Measurements from ENCODE around the gene BFSP1.

Gene BFSP1

GRCh38 chr20:17501701-17502100 is 29.5 kb downstream of the BFSP1 start:
- Histone ChIP-seq H3K36me3 (ENCODE audit: control insufficient read depth in 1 of 2, insufficient read depth in 2 of 2, low read length in 2 of 2) (no peaks in the 10 kb centered on the region), H3K9me3 (ENCODE audit: insufficient read depth, low read depth, low read length) (no peaks in the 10 kb centered on the region), H4K8ac (ENCODE audit: low read depth, low read length) (no peak overlapping the region), H3K27me3 (ENCODE audit: insufficient read depth, low read length) (no peaks in the 10 kb centered on the region), H4K12ac (ENCODE audit: low read depth, low read length) (no peak overlapping the region), H3K4ac (ENCODE audit: low read depth, low read length) (no peak overlapping the region), H3K14ac (ENCODE audit: low read length) (no peak overlapping the region), H3K4me1 (ENCODE audit: control insufficient read depth in 1 of 2, insufficient read depth in 2 of 2, low read length in 2 of 2) (peaks cover 0 to 4% of the 10 kb centered on the region in 2 experiments), H3K79me2 (ENCODE audit: control insufficient read depth, insufficient read depth, low read length, poor library complexity) (peaks cover 2% of the 10 kb centered on the region), H3K27ac (ENCODE audit: low read depth, low read length) (no peak overlapping the region), H2AK5ac (ENCODE audit: low read length) (no peak overlapping the region), H4K91ac (ENCODE audit: low read depth, low read length) (no peak overlapping the region), H3K18ac (ENCODE audit: low read length) (no peak overlapping the region), H3K4me2 (ENCODE audit: low read length) (no peak overlapping the region), H2BK120ac (ENCODE audit: insufficient read depth, low read length, poor library complexity) (no peak overlapping the region), H3K4me3 (ENCODE audit: low read depth, low read length) (no peak overlapping the region), H2AFZ (ENCODE audit: insufficient read depth, low read length, poor library complexity) (no peak overlapping the region), H2BK5ac (ENCODE audit: low read depth, low read length, poor library complexity) (no peak overlapping the region), H3K23ac (ENCODE audit: low read length) (no peak overlapping the region), H2BK12ac (ENCODE audit: low read length) (no peak overlapping the region), H3K9ac (ENCODE audit: low read length) (no peak overlapping the region), H3K79me1 (ENCODE audit: low read length) (no peaks in the 10 kb centered on the region)
- DNase-seq, result no peak
- no CpG with 5 or more reads among the region's 9 CpGs for WGBS (ENCODE audit: extremely low coverage, insufficient coverage, insufficient read length)

GRCh38 chr20:17500826-17501225 is 30.4 kb downstream of the BFSP1 start:
- Histone ChIP-seq H3K9ac (ENCODE audit: low read length) (no peak overlapping the region), H3K27ac (ENCODE audit: low read depth, low read length) (no peak overlapping the region), H2BK120ac (ENCODE audit: insufficient read depth, low read length, poor library complexity) (no peak overlapping the region), H3K18ac (ENCODE audit: low read length) (no peak overlapping the region), H3K9me3 (ENCODE audit: insufficient read depth, low read depth, low read length) (no peaks in the 10 kb centered on the region), H3K4me3 (ENCODE audit: low read depth, low read length) (no peak overlapping the region), H3K4me2 (ENCODE audit: low read length) (no peak overlapping the region), H3K23ac (ENCODE audit: low read length) (no peak overlapping the region), H3K4me1 (ENCODE audit: control insufficient read depth in 1 of 2, insufficient read depth in 2 of 2, low read length in 2 of 2) (peaks cover 0 to 4% of the 10 kb centered on the region in 2 experiments), H2BK12ac (ENCODE audit: low read length) (no peak overlapping the region), H4K8ac (ENCODE audit: low read depth, low read length) (no peak overlapping the region), H2BK5ac (ENCODE audit: low read depth, low read length, poor library complexity) (no peak overlapping the region), H4K91ac (ENCODE audit: low read depth, low read length) (no peak overlapping the region), H4K12ac (ENCODE audit: low read depth, low read length) (no peak overlapping the region), H2AFZ (ENCODE audit: insufficient read depth, low read length, poor library complexity) (no peak overlapping the region), H3K14ac (ENCODE audit: low read length) (no peak overlapping the region), H3K4ac (ENCODE audit: low read depth, low read length) (no peak overlapping the region), H3K79me2 (ENCODE audit: control insufficient read depth, insufficient read depth, low read length, poor library complexity) (peaks cover 2% of the 10 kb centered on the region), H2AK5ac (ENCODE audit: low read length) (no peak overlapping the region), H3K79me1 (ENCODE audit: low read length) (no peaks in the 10 kb centered on the region), H3K27me3 (ENCODE audit: insufficient read depth, low read length) (no peaks in the 10 kb centered on the region), H3K36me3 (ENCODE audit: control insufficient read depth in 1 of 2, insufficient read depth in 2 of 2, low read length in 2 of 2) (no peaks in the 10 kb centered on the region)
- no peak for DNase-seq
- no CpG with 5 or more reads among the region's 7 CpGs for WGBS (ENCODE audit: extremely low coverage, insufficient coverage, insufficient read length)

- H3K36me3 ChIP-seq (ENCODE audit: control insufficient read depth in 1 of 2, insufficient read depth in 2 of 2, low read length in 2 of 2), result no peaks in the 10 kb centered on the region
- peak overlapping the region; percentile 47 for H3K23ac ChIP-seq (ENCODE audit: low read length)
- no peak overlapping the region for H3K4ac ChIP-seq (ENCODE audit: low read depth, low read length)
- H4K91ac ChIP-seq (ENCODE audit: low read depth, low read length), result no peak overlapping the region
- no peaks in the 10 kb centered on the region for H3K27me3 ChIP-seq (ENCODE audit: insufficient read depth, low read length)
- no peaks in the 10 kb centered on the region for H3K9me3 ChIP-seq (ENCODE audit: insufficient read depth, low read depth, low read length)
- no peak overlapping the region for H2BK120ac ChIP-seq (ENCODE audit: insufficient read depth, low read length, poor library complexity)
- no peak overlapping the region for H3K27ac ChIP-seq (ENCODE audit: low read depth, low read length)
- no peak overlapping the region for H3K14ac ChIP-seq (ENCODE audit: low read length)
- no peak overlapping the region for H3K18ac ChIP-seq (ENCODE audit: low read length)
- DNase-seq, result no peak
- WGBS (ENCODE audit: extremely low coverage, insufficient coverage, insufficient read length), result no CpG with 5 or more reads among the region's 10 CpGs
- H2BK12ac ChIP-seq (ENCODE audit: low read length), result no peak overlapping the region
- no peaks in the 10 kb centered on the region for H3K79me1 ChIP-seq (ENCODE audit: low read length)
- peaks cover 0 to 2% of the 10 kb centered on the region in 2 experiments for H3K4me1 ChIP-seq (ENCODE audit: control insufficient read depth in 1 of 2, insufficient read depth in 2 of 2, low read length in 2 of 2)
- no peak overlapping the region for H2BK5ac ChIP-seq (ENCODE audit: low read depth, low read length, poor library complexity)
- H4K12ac ChIP-seq (ENCODE audit: low read depth, low read length), result no peak overlapping the region
- H2AFZ ChIP-seq (ENCODE audit: insufficient read depth, low read length, poor library complexity), result no peak overlapping the region
- H4K8ac ChIP-seq (ENCODE audit: low read depth, low read length), result no peak overlapping the region
- H3K79me2 ChIP-seq (ENCODE audit: control insufficient read depth, insufficient read depth, low read length, poor library complexity), result peaks cover 2% of the 10 kb centered on the region
- no peak overlapping the region for H2AK5ac ChIP-seq (ENCODE audit: low read length)
- no peak overlapping the region for H3K4me2 ChIP-seq (ENCODE audit: low read length)
- H3K9ac ChIP-seq (ENCODE audit: low read length), result no peak overlapping the region
- H3K4me3 ChIP-seq (ENCODE audit: low read depth, low read length), result no peak overlapping the region
Observed at GRCh38 chr20:17500271-17500670, 30.9 kb downstream of the BFSP1 start.

GRCh38 chr20:17499041-17499440 is 32.1 kb downstream of the BFSP1 start:
- Histone ChIP-seq H2AFZ (ENCODE audit: insufficient read depth, low read length, poor library complexity) (no peak overlapping the region), H3K9ac (ENCODE audit: low read length) (no peak overlapping the region), H3K79me2 (ENCODE audit: control insufficient read depth, insufficient read depth, low read length, poor library complexity) (no peaks in the 10 kb centered on the region), H2BK5ac (ENCODE audit: low read depth, low read length, poor library complexity) (no peak overlapping the region), H3K36me3 (ENCODE audit: control insufficient read depth in 1 of 2, insufficient read depth in 2 of 2, low read length in 2 of 2) (no peaks in the 10 kb centered on the region), H3K79me1 (ENCODE audit: low read length) (no peaks in the 10 kb centered on the region), H2BK12ac (ENCODE audit: low read length) (no peak overlapping the region), H4K8ac (ENCODE audit: low read depth, low read length) (no peak overlapping the region), H3K23ac (ENCODE audit: low read length) (no peak overlapping the region), H2AK5ac (ENCODE audit: low read length) (no peak overlapping the region), H2BK120ac (ENCODE audit: insufficient read depth, low read length, poor library complexity) (no peak overlapping the region), H3K4me1 (ENCODE audit: control insufficient read depth in 1 of 2, insufficient read depth in 2 of 2, low read length in 2 of 2) (no peaks in the 10 kb centered on the region), H4K91ac (ENCODE audit: low read depth, low read length) (no peak overlapping the region), H3K4me2 (ENCODE audit: low read length) (no peak overlapping the region), H3K4me3 (ENCODE audit: low read depth, low read length) (no peak overlapping the region), H3K9me3 (ENCODE audit: insufficient read depth, low read depth, low read length) (no peaks in the 10 kb centered on the region), H3K27ac (ENCODE audit: low read depth, low read length) (no peak overlapping the region), H3K4ac (ENCODE audit: low read depth, low read length) (no peak overlapping the region), H3K27me3 (ENCODE audit: insufficient read depth, low read length) (no peaks in the 10 kb centered on the region), H4K12ac (ENCODE audit: low read depth, low read length) (no peak overlapping the region), H3K18ac (ENCODE audit: low read length) (no peak overlapping the region), H3K14ac (ENCODE audit: low read length) (no peak overlapping the region)
- DNase-seq, result peak; percentile 64 to 76
- no CpG with 5 or more reads among the region's 5 CpGs for WGBS (ENCODE audit: extremely low coverage, insufficient coverage, insufficient read length)
